ENCODE measurements around the gene AIFM2. TPM values are rescaled to one million over a fixed set of nuclear protein-coding genes. Genes with fewer than 3 reads are reported as not detected.
A peak's percentile ranks its signal among the peaks of the same experiment; 100 is the strongest.

Gene AIFM2
- total RNA-seq, 3 donors from 2014 or later: 21.0 to 23.0 (median 22.7) TPM

- intact Hi-C loops (cut with DNase I, micrococcal nuclease): no loop called here
- DNase-seq (no peak), ATAC-seq (no peak)
- no peak for TF ChIP-seq CTCF (IDR thresholded peaks at IDR 0.05)
- Histone ChIP-seq H3K4me3 (no peak overlapping the region), H3K36me3 (ENCODE audit: low read depth) (peaks cover 11% of the 10 kb centered on the region), H3K9me3 (no peaks in the 10 kb centered on the region), H3K4me1 (ENCODE audit: low read depth) (no peaks in the 10 kb centered on the region)
Measured at GRCh38 chr10:70158113-70158512, 25.5 kb upstream of the AIFM2 start.

GRCh38 chr10:70155255-70155838, 22.7 kb upstream of the AIFM2 start:
- intact Hi-C loops (cut with DNase I, micrococcal nuclease): no loop called here
- Histone ChIP-seq H3K4me3 (no peak overlapping the region), H3K9me3 (no peaks in the 10 kb centered on the region), H3K36me3 (ENCODE audit: low read depth) (peaks cover 11% of the 10 kb centered on the region), H3K4me1 (ENCODE audit: low read depth) (no peaks in the 10 kb centered on the region)
- ATAC-seq (no peak), DNase-seq (no peak)
- no peak for TF ChIP-seq CTCF (IDR thresholded peaks at IDR 0.05)

GRCh38 chr10:70148516-70148915, 15.9 kb upstream of the AIFM2 start:
- no peaks in the 10 kb centered on the region for H3K9me3 ChIP-seq
- DNase-seq: no peak
- no peak for ATAC-seq
- H3K36me3 ChIP-seq (ENCODE audit: low read depth): peaks cover 4% of the 10 kb centered on the region
- H3K4me3 ChIP-seq: no peak overlapping the region
- H3K4me1 ChIP-seq (ENCODE audit: low read depth): peaks cover 19% of the 10 kb centered on the region
- intact Hi-C loops (cut with DNase I, micrococcal nuclease): no loop called here
- TF ChIP-seq CTCF (IDR thresholded peaks at IDR 0.05): no peak

GRCh38 chr10:70147259-70147625, 14.6 kb upstream of the AIFM2 start:
- no peaks in the 10 kb centered on the region for H3K9me3 ChIP-seq
- TF ChIP-seq CTCF (IDR thresholded peaks at IDR 0.05): no peak
- H3K4me1 ChIP-seq (ENCODE audit: low read depth): peaks cover 19% of the 10 kb centered on the region
- DNase-seq: no peak
- no peaks in the 10 kb centered on the region for H3K36me3 ChIP-seq (ENCODE audit: low read depth)
- intact Hi-C loops (cut with DNase I, micrococcal nuclease): no loop called here
- no peak overlapping the region for H3K4me3 ChIP-seq
- ATAC-seq: no peak

DNA sequence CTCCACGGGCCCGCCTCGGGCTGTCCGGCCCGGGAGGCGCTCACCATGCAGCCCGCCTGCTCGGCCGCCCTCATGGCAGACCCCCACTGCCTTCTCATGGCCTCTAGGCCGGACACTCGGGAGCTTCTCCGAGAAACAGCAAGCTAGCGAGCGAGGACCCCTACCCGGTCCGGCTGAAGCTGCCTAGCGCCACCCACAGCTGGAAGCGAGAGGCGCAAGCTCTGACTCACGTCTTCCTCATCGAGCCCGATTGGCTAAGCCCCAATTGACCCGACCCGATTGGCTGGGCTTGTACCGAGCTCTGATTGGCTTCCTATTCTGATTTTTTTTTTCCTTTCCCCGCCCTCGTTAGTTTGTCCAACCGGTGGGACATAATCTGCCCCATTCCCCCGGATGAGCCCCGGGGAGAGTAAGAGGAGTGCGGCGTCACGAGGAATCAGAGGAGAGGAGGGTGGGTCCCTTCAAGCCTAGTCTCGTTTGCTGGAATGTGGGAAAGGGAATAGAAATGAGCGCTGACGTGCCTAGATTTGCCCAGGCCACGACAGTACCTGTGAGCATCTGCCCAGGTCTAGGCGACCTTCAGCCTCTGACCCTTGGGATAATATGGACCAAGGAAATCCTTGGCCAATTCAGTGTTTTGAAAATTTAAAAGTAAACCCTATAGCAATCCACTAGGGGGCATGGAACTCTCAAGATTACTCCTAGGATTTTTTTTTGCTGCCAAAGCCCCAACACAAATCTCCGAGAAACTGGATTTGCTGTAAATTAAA, 14.0 kb upstream of the AIFM2 start, which contains the start of gene TYSND1:
Gene TYSND1, minus strand, starts transcription at position 212 of the 770 bp plus-strand sequence. Its CDS starts 114 bp downstream, at position 98.
- intact Hi-C loops (cut with DNase I, micrococcal nuclease): no loop called here
- Histone ChIP-seq H3K9me3 (no peaks in the 10 kb centered on the region), H3K4me3 (peak within 1 kb of the TSS; percentile 54), H3K4me1 (ENCODE audit: low read depth) (peaks cover 19% of the 10 kb centered on the region), H3K36me3 (ENCODE audit: low read depth) (no peaks in the 10 kb centered on the region)
- peak; percentile 97 to 99 (median 98) for DNase-seq
- ATAC-seq: peak; percentile 92
- peak; percentile 86 for TF ChIP-seq CTCF (IDR thresholded peaks at IDR 0.05)

Measured in mucosa of descending colon (tissue), 3 donors.